HG03280 (cell line): ENCODE measurements around the gene OLFML2A.

ENCODE experiments used
- ATAC-seq: cut with Tn5 transposase; IDR thresholded peaks from one replicate; pipeline ENCODE4 v1.9.1; 2021; ENCODE audit warnings: mild to moderate bottlenecking, moderate library complexity; ENCODE audit not compliant: unreplicated experiment

Gene OLFML2A

DNA sequence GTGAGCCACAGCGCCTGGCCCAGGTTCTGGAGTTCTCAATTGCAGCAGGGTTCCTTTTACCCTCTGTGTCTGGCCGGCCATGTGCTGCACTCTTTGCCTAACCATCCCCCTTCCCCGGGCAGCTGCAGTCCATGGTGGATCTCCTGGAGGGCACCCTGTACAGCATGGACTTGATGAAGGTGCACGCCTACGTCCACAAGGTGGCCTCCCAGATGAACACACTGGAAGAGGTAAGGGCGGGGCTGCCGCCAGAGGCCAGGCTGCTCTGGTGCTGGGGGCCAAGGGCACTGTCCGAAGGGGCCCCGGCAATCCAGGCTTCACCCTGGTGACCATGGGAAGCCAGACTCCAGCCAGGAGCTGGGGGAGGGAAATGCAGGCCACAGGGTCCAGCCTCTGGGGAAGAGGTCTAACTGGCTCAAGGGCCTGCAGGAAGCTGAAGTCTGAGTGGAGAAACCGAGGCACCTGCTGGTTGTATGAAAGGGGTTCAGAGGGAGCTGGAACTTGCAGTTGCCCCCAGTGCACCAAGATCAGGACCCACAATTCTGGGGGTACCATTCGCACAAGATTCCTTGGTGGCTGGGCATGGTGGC, 18.1 kb downstream of the OLFML2A start:
- ATAC-seq, result no peak

DNA sequence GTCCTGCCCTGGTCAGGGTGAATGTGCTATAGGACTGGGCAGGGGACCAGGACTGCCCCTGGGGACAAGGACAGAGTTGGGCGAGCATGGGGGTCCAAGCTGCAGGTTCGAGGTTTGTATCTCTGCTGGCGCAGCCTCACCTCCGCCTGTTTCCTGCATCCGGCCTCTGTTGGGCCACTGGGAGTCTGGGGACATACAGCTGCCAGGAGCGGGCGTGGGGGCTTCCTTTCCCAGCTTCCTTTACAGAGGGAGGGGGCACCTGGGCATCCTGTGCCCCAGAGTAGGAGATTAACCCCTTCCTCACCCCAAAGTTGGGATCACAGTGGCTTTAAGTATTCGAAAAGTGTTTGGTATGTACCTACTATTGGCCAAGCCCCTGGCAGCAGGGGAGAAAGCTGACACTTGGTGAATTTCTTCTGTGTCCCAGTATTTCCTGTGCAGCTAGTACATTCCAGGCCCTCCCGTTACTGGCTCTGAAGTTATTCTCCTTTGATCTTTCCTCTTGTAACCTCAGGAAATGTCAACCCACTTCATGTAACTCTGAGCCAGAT, 19.0 kb downstream of the OLFML2A start:
- no peak for ATAC-seq

DNA sequence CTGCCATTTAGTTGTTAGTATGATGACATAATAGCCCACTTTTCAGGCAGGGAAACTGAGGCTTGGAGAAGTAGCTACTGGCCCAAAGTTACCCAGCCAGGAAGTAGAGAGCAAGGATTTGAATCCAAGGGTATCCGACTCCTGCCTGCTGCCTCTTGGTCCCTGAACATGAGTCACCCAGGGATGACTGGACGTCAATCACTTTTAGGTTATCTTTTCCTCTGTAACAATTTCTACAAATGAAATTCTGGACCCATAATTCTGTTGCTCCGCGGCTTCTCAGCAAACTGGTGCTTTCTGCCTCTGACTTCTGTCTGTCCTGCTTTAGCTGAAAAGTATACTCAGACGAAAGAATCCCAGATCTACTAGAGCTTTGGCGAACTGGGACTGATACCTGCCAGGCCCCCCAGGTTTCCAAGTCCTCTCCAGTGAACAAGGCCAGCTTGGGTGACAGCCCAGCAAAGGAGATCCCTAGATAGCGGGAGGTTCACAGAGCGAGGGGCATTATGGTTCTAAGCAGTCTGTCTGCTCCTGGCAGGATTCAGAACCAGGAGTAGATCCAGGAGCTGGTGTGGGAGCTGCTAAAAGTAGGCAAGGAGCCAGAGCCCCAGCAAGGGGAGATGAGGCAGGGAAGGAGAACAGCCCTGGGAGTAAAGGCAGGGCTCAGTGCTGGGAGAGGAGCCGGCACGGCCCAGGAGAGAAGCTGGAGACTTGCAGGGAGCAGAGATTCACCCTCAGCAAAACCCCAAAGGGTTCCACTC, 20.6 kb downstream of the OLFML2A start:
- no peak for ATAC-seq

DNA sequence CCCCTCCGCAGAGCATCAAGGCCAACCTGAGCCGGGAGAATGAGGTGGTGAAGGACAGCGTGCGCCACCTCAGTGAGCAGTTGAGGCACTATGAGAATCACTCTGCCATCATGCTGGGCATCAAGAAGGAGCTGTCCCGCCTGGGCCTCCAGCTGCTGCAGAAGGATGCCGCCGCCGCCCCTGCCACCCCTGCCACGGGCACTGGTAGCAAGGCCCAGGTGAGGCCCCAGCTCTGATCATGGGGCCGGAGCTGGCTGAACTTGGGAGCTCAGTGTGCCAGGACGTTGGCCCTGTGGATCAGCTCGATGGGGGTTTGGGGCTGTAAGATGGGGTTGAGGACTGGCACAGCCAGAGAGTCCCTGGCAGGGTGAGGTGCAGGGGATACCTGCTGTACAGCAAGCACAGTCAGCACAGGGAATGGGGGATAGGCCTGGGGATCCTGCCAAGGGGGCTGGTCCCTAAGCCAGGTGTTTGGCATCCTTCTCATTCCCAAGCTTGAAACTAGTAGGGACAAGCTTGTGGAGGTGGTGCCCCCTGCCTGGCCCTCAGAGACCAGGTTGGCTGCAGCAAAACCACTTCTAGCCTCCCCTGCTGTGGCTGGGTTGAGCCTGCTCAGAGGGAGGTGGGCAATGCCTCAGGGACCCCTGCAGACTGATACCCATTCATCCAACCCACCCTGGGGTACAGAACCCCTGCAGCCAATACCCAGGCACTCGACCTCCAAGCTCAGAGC, 22.5 kb downstream of the OLFML2A start:
- no peak for ATAC-seq

DNA sequence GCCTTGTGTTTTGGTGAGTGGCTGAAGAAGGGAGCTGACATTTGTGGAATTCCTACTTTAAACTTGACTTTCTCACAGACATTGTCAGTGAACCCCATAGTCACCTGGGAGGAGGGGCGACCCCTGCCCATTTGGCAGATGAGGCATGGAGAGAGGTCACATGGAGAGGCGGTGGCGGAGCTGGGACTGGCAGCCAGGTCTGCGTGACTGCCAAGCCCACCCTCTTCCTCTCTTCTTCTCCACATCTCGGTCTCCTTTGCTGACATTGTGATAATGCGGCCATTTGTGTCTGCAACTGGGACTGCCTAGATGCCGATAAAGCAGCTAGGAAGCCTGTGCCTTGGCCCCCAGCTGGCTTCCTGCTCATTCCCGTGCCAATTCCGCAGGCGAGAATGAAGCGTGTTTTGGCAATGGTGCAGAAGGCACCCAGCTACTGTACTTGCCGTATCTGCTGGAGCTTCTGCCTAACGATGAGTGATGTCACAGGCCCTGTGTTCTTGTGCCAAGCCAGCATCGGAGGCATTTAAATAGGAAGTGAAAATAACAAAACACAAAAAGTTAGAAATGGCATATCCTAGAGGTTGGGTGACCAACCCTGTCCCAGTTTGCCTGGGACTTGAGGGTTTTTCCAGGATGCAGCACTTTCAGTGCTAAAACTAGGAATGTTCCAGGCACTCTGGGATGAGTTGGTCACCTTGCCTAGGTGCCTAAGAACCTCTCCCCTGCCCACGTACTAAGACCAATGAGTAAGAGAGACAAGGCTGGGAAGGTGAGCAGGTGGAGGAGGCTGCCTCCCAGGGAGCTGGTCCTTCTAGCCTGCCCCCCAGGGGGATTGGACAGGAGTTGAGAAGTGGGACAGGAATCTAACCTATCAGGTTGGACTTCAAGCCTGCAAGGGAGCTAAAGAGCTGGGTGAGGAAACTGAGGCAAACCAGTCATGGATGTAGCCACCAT, 23.6 kb downstream of the OLFML2A start:
- ATAC-seq, result no peak

DNA sequence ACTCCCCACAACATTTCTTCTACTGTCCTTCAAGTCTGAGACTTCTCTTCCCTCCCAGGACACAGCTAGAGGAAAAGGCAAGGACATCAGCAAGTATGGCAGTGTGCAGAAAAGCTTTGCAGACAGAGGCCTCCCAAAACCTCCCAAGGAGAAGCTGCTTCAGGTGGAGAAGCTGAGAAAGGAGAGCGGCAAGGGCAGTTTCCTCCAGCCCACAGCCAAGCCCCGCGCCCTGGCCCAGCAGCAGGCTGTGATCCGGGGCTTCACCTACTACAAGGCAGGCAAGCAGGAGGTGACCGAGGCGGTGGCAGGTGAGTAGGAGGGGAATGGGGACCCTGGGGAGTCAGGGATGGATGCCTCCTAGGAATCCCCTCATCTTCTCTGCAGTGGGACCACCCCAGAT, 24.4 kb downstream of the OLFML2A start:
- ATAC-seq, result no peak

DNA sequence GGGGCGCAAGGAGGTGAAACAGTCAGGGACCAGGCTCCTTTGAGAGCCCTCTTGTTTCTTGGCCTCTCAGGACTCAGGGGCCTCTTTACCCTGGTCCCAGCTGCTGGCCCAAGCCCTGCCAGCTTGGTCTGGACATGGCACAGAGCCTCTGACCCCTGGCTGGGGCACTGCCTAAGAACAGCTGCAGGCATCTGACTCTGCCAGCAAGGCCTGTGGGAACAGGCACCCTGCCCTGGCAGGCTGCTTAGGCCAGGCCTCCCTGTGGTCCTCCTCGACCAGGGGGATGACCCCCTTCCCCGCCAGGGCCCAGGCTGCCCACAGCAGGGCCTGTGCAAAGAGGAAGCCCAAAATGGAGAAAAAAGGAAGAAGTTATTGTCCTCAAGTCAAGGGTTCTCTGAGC, 25.5 kb downstream of the OLFML2A start:
- ATAC-seq, result no peak

DNA sequence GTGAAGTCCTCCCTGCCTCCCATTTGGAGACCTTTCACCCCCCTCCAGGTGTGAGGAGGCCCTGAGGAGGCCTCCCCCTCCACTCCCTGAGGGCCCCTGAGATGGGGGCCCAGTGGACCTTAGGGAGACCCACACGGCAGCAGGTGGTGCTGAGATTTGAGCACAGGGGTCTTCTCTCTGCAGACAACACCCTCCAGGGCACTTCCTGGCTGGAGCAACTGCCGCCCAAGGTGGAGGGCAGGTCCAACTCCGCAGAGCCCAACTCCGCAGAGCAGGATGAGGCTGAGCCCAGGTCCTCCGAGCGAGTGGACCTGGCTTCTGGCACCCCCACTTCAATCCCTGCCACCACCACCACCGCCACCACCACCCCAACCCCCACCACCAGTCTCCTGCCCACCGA, 27.0 kb downstream of the OLFML2A start:
- no peak for ATAC-seq

DNA sequence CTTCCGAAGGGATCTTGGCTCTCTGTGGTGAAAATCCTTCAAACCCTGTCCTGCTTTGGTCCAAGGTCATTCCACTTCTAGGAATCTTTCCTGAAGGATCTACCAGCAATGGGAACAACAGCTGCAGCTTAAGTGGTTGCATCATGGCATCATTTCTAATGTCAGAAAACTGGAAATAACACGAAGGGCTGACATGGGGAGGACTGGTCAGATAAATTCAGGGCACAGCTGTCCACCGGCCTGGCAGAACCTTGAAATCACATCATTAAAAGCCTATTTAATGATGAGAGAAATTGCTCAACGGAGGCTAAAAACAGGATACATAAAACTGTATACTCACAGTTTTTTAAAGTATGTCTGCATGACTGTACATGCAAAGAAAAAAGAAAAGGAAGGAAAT, 28.3 kb downstream of the OLFML2A start:
- ATAC-seq, result no peak

DNA sequence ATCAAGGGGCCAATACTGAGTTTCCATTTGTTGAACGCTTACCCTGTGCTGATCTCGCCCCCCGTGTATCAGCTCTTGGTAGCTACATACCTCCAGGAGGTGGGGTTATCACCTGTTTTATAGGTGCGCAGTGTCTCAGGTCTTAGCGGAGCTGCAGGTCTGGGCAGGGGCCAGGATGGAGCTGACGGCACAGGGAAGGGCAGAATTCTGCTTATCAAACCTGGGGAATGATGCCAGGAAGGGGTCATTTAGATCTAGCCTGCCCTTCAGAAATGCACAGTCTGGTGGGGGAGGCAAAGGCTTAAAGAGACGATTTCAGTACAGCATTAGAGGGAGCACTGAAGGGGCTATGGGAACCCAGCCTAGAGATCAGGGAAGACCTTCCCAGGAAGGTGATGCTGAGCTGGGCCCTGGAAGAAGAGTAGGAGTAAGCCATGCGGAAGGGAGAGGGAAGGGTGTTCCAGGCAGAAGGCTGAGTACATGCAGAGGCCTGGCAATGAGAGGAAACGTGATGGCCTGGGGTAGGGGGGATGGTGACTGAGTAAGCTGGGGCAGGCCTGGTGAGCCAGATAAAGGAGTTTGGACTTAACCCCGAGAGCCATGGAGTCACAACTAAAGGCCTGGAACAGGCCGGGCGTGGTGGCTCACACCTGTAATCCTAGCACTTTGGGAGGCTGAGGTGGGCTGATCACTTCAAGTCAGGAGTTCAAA, 31.5 kb downstream of the OLFML2A start:
- no peak for ATAC-seq

DNA sequence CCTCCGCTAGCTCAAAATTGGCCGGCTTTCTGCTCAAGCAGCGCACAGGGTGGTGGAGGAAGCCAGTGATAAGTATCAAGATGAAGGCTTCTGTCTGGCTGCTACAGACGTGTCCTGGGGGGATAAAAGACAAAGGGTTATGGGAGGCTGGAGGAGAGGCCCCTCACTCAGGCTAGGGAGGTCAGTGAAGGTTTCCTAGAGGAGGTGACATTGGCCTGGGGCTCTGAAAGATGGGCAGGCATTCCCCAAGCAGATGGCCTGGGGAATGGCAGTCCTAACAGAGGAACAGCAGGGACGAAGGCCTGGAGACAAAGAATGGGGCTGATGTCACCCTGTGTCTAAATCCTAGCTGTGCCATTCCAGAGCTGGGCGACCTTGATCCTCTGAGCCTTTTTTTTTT, 32.3 kb downstream of the OLFML2A start:
- no peak for ATAC-seq

DNA sequence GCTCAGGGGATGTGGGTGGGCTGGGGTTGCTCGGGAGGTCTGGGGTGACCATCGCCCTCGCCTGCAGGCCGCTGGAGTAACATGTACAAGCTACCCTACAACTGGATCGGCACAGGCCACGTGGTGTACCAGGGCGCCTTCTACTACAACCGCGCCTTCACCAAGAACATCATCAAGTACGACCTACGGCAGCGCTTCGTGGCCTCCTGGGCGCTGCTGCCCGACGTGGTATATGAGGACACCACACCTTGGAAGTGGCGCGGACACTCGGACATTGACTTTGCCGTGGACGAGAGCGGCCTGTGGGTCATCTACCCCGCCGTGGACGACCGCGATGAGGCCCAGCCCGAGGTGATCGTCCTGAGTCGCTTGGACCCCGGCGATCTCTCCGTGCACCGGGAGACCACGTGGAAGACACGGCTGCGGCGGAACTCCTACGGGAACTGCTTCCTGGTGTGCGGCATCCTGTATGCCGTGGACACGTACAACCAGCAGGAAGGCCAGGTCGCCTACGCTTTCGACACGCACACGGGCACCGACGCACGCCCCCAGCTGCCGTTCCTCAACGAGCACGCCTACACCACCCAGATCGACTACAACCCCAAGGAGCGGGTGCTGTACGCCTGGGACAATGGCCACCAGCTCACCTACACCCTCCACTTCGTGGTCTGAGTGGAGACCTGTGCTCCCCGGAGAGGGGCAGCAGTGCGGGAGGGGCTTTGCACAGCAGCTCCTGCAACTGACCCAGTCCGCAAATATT, 33.0 kb downstream of the OLFML2A start:
- ATAC-seq, result no peak

DNA sequence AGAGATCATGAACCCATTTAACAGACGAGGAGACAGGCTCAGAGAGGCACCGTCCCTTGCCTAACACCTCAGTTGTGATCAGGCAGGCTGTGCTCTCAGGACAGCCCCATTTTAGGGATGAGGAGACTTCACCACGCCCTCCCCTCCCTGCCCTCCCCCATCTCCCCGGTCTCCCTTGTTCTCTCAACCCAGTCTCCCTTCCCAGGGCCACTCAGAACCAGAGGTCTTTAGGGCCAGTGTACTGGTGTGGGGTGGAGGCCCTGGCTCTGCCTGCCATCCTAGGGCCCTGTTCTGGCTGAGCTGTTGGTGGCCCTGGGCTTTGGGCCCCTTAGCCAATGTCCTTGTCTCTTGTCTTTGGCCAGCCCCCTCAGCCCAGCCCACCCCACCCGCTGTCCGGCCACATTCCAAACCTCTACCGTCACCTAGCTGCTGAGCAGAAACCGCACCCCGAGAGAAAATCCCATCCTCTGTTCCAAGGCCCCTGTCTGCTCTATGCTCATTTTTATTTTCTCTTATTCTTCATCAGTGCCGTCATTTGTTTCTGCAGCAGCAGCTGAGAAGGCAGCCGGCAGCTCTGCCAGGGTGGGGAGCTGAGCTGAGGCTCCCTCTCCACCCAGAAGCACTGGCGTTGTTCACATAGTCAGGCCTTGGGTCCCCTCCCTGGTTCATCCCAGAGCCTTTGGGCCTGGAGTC, 33.9 kb downstream of the OLFML2A start:
- ATAC-seq, result no peak

DNA sequence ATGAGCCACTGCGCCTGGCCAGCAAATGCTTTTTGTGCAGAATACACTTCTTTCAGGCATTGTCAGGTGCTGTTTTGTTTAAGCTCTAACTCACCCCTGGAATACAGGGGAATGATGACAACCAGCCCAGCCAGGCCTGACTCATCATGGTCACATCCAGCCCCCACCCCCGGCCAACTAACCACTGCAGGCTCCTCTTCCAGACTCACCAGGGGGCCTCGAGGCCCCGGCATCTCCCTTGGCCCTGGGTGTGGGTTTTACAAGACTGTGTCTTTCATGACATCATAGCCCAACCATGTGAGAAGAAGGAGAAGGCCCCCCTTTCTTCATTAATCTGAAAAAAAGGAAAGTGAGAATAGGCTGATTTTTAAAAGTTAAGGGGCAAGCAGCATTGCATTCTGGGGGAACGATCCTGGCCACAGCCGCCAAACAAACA, 35.5 kb downstream of the OLFML2A start:
- no peak for ATAC-seq

DNA sequence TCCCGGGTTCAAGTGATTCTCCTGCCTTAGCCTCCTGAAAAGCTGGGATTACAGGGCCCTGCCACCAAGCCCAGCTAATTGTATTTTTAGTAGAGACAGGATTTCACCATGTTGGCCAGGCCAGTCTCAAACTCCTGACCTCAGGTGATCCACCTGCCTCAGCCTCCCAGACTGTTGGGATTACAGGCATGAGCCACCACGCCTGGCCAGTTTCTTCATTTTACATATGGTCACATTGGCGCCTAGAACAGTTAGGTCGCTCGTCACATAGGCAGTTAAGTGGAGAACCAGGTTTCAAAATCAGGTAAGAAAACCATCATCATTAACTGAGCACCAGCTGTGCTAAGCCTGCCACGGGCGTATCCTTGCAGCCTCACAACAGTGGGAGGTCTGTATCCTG, 36.1 kb downstream of the OLFML2A start:
- no peak for ATAC-seq

DNA sequence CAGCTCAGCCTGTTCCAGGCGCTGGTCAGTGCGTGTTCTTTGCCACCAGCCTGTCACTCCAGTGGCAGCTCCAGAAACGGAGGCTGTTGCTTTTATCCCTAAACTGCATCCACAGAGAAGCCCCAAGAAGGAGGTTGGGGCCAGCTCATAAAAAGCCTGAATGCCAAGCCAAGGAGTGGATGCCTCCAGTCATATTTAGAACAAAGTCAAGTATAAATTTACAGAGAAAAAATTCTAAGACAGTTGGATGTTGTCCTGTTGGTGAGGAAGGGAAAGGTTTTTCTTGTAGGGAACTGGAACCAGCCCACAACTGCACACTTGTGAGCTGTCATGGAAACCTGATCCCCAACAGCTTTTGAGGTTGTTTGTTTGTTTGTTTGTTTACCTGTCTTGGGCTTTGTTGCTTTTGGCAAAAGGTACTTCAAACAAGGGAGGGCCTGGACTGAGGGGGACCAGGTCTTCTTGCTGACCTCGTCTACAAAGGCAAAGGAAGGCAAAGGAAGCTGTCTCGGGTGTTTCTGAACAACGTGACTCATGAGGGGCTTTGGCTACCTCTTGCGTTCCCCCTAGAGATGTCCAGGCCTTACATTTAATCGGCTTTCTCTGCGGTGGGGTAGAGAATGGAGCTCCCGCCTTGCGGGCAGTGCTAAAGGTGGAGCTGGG, 36.7 kb downstream of the OLFML2A start:
- no peak for ATAC-seq

DNA sequence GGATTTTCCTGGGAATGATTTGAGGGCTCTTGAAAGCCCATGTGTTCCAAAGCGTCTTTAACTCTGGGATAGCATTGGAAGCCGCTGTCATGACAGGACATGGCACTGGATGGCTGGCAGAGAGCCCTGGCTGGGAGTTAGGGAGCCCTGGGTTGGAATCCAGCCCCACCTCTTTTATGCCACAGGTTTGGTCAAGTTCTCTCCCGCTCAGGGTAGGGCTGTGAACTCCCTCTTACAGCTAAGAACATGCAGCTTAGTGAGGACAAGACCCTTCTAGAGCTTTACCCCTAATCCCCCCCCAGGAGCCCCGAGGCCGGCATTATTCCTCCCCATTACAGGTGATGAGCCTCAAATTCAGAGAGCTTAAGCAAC, 37.2 kb downstream of the OLFML2A start:
- ATAC-seq, result no peak

DNA sequence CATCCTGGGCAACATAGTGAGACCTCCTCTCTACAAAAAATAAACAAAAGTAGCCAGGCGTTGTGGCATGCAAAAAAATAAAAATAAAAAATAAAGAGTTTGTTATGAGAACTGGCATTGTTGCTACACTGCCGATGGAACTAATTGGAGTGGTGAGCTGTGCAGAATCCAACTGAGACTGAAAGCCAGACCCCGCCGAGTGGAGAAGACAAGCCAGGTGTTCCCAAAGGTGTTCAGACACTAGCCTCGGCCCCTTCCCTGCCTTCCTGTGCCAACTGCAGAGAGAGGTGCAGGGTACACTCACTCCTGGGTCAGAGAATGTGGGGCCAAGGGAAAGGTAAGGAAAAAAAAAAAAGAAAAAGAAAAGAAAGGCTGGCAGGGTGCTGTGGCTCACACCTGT, 38.7 kb downstream of the OLFML2A start:
- ATAC-seq, result no peak
